ENCODE data around the gene AKAP10.
"Not testable (repeated sequence)": the region's sequence is repeated elsewhere in the genome, so short reads cannot be mapped to it uniquely, and the experiment has no call there.

AKAP10 gene

GRCh38 chr17:19933628-19934027 lies 44.0 kb downstream of the AKAP10 start:
- DNase-seq (ENCODE audit: low spot score) = no peak

- DNase-seq (ENCODE audit: low spot score) = no peak
Observed at GRCh38 chr17:19933221-19933620, 44.4 kb downstream of the AKAP10 start.

- no peak for DNase-seq (ENCODE audit: low spot score)
Observed at GRCh38 chr17:19928299-19928698, 49.3 kb downstream of the AKAP10 start.

GRCh38 chr17:19915245-19915978 lies 62.2 kb downstream of the AKAP10 start:
- no peak for DNase-seq (ENCODE audit: low spot score)

GRCh38 chr17:19911033-19911432 lies 66.6 kb downstream of the AKAP10 start:
- no peak for DNase-seq (ENCODE audit: low spot score)

- DNase-seq (ENCODE audit: low spot score) = no peak
Observed at GRCh38 chr17:19909139-19909538, 68.5 kb downstream of the AKAP10 start.

GRCh38 chr17:19905502-19905901 lies 72.1 kb downstream of the AKAP10 start:
- DNase-seq (ENCODE audit: low spot score) = no peak

GRCh38 chr17:19904924-19905323 lies 72.7 kb downstream of the AKAP10 start:
- DNase-seq (ENCODE audit: low spot score) = no peak

GRCh38 chr17:19904412-19904811 lies 73.2 kb downstream of the AKAP10 start:
- no peak for DNase-seq (ENCODE audit: low spot score)

- no peak for DNase-seq (ENCODE audit: low spot score)
Observed at GRCh38 chr17:19900809-19901208, 76.8 kb downstream of the AKAP10 start.

- no peak for DNase-seq (ENCODE audit: low spot score)
Observed at GRCh38 chr17:19897903-19898302, 79.7 kb downstream of the AKAP10 start.

- DNase-seq (ENCODE audit: low spot score) = no peak
Observed at GRCh38 chr17:19897090-19897837, 80.4 kb downstream of the AKAP10 start.

- DNase-seq (ENCODE audit: low spot score) = no peak
Observed at GRCh38 chr17:19896679-19897078, 80.9 kb downstream of the AKAP10 start.

- DNase-seq (ENCODE audit: low spot score) = not testable (repeated sequence)
Observed at GRCh38 chr17:19890554-19890953, 87.1 kb downstream of the AKAP10 start.

- not testable (repeated sequence) for DNase-seq (ENCODE audit: low spot score)
Observed at GRCh38 chr17:19890001-19890400, 87.6 kb downstream of the AKAP10 start.

- DNase-seq (ENCODE audit: low spot score) = no peak
Observed at GRCh38 chr17:19886116-19886515, 91.5 kb downstream of the AKAP10 start.

GRCh38 chr17:19883537-19884215 lies 94.0 kb downstream of the AKAP10 start:
- no peak for DNase-seq (ENCODE audit: low spot score)

- DNase-seq (ENCODE audit: low spot score) = no peak
Observed at GRCh38 chr17:19880393-19880792, 97.2 kb downstream of the AKAP10 start.

GRCh38 chr17:19877364-19877945 lies 100.2 kb downstream of the AKAP10 start:
- no peak for DNase-seq (ENCODE audit: low spot score)

GRCh38 chr17:19876529-19877161 lies 101.0 kb downstream of the AKAP10 start:
- no peak for DNase-seq (ENCODE audit: low spot score)

- DNase-seq (ENCODE audit: low spot score) = no peak
Observed at GRCh38 chr17:19874256-19874655, 103.4 kb downstream of the AKAP10 start.

- no peak for DNase-seq (ENCODE audit: low spot score)
Observed at GRCh38 chr17:19873346-19873745, 104.3 kb downstream of the AKAP10 start.

Measured in HuH-7.5 (cell line).